Large intestine (tissue), 3 donors: Measurements from ENCODE around the gene CLDN4. TPM values are rescaled to one million over a fixed set of nuclear protein-coding genes. Genes with fewer than 3 reads are reported as not detected.
"Not testable (repeated sequence)": the region's sequence is repeated elsewhere in the genome, so short reads cannot be mapped to it uniquely, and the experiment has no call there.

ENCODE experiments used
- DNase-seq, 2 donors: peaks; one replicate each; pipeline versions ENCODE4 v3.0.0 to v3.0.0-alpha.2; 2013
- H3K27ac ChIP-seq: one replicate; pipeline ENCODE4 v1.5.1; 2013; ENCODE audit warnings: low read length
- H3K27me3 ChIP-seq: 2 replicates; pipeline ENCODE4 v1.6.1; 2013; ENCODE audit warnings: low read length; ENCODE audit not compliant: control insufficient read depth, insufficient read depth
- H3K36me3 ChIP-seq: 2 replicates; pipeline ENCODE4 v1.6.1; 2013; ENCODE audit warnings: low read length; ENCODE audit not compliant: control insufficient read depth, insufficient read depth
- H3K4me1 ChIP-seq: one replicate; pipeline ENCODE4 v1.6.1; 2013; ENCODE audit warnings: low read length; ENCODE audit not compliant: control insufficient read depth, insufficient read depth
- H3K4me3 ChIP-seq: one replicate; pipeline ENCODE4 v1.5.1; 2013; ENCODE audit warnings: low read length
- H3K9me3 ChIP-seq: one replicate; pipeline ENCODE4 v1.6.1; 2013; ENCODE audit warnings: mild to moderate bottlenecking, low read depth, low read length, moderate library complexity; ENCODE audit not compliant: control insufficient read depth
- WGBS: methylation state at CpG from one replicate; pipeline ENCODE4 v1.1.5; 2013; ENCODE audit warnings: low lambda C conversion rate; ENCODE audit not compliant: insufficient coverage; 5-methylcytosine and 5-hydroxymethylcytosine counted together
- polyA plus RNA-seq: library from polyadenylated mRNA; unstranded; fragments of 120-200 nt; gene quantifications from one replicate; pipeline ENCODE4 v1.2.1, GENCODE V29; 2013

The CLDN4 gene
- polyA plus RNA-seq, 1 donor: 395 TPM

DNA sequence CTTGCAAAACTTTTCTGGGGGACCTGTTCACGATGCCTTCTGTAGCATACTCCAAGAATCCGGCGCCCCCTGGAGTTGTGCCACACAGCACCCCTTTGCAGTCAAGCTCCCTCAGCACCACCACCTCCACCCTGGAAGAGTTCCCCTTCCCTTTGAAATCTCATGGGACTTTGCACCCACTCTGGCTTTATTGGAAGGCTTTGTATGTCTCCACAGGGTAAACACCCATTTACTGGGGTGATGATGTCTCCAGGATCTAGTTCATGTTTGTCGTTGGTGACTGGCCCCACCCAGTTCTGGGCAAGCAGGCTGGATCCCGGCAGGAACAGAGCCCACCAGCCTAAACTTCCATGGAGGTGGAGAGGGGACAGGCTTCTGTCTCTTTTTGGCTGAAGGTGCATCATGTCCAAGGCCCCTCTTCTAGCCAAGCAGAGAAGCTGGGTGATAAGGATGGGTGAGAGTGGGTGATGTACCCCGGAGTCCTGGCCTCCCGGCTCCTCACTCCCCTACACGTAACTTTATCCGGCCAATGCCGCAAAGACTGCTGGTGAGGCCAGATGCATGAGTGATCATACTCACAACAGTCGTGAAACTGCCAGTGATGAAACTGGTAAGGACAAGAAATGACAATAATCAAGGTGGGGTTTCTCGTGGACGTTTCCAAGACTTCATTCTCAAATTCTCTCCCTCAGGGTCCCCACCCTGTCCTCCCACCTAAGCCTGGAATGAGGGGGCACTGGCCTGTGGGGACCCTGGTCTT lies 695 bp upstream of the CLDN4 start:
- Histone ChIP-seq H3K4me3 (peak overlapping the region; percentile 95), H3K4me1 (peaks cover 47% of the 10 kb centered on the region)
- WGBS: no CpG with 5 or more reads among the region's 13 CpGs

GRCh38 chr7:73831584-73831833 lies 713 bp downstream of the CLDN4 start:
- H3K27me3 ChIP-seq: no peaks in the 10 kb centered on the region
- peak overlapping the region; percentile 95 for H3K4me3 ChIP-seq
- no CpG with 5 or more reads among the region's 16 CpGs for WGBS
- H3K27ac ChIP-seq: peak overlapping the region; percentile 100
- no peak for DNase-seq
- H3K36me3 ChIP-seq: no peaks in the 10 kb centered on the region
- peaks cover 38% of the 10 kb centered on the region for H3K4me1 ChIP-seq
- H3K9me3 ChIP-seq: peaks cover 13% of the 10 kb centered on the region

More for the DNA sequence above, 695 bp upstream of the CLDN4 start:
- peak; percentile 93 to 96 for DNase-seq
- Histone ChIP-seq H3K36me3 (no peaks in the 10 kb centered on the region), H3K9me3 (peaks cover 10% of the 10 kb centered on the region), H3K27ac (peak overlapping the region; percentile 100), H3K27me3 (no peaks in the 10 kb centered on the region)

DNA sequence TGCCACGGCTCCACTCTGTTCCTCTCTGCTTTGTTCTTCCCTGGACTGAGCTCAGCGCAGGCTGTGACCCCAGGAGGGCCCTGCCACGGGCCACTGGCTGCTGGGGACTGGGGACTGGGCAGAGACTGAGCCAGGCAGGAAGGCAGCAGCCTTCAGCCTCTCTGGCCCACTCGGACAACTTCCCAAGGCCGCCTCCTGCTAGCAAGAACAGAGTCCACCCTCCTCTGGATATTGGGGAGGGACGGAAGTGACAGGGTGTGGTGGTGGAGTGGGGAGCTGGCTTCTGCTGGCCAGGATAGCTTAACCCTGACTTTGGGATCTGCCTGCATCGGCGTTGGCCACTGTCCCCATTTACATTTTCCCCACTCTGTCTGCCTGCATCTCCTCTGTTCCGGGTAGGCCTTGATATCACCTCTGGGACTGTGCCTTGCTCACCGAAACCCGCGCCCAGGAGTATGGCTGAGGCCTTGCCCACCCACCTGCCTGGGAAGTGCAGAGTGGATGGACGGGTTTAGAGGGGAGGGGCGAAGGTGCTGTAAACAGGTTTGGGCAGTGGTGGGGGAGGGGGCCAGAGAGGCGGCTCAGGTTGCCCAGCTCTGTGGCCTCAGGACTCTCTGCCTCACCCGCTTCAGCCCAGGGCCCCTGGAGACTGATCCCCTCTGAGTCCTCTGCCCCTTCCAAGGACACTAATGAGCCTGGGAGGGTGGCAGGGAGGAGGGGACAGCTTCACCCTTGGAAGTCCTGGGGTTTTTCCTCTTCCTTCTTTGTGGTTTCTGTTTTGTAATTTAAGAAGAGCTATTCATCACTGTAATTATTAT lies 1.2 kb downstream of the CLDN4 start:
- Histone ChIP-seq H3K36me3 (no peaks in the 10 kb centered on the region), H3K9me3 (peaks cover 13% of the 10 kb centered on the region), H3K4me3 (peak overlapping the region; percentile 95), H3K27ac (peak overlapping the region; percentile 100), H3K4me1 (peaks cover 33% of the 10 kb centered on the region), H3K27me3 (no peaks in the 10 kb centered on the region)
- WGBS: no CpG with 5 or more reads among the region's 16 CpGs
- peak; percentile 74 to 85 for DNase-seq

DNA sequence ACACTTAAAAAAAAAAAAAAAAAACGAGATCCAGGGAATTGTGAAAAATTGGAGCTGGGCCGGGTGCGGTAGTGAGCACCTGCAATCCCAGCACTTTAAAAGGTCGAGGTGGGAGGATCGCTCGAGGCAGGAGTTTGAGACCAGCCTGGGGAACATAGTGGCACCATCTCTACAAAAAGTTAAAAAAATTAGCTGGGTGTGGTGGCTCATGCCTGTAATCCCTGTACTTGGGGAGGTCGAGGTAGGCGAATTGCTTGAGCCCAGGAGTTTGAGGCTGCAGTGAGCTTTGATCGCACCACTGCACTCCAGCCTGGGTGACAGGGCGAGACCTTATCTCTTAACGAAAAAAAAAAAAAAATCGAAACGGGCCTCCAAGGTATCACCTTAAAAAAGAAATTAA lies 2.0 kb downstream of the CLDN4 start:
- WGBS: 20% methylated on average over 2 of the region's 13 CpGs
- H3K27ac ChIP-seq: peak overlapping the region; percentile 100
- peak overlapping the region; percentile 95 for H3K4me3 ChIP-seq
- H3K9me3 ChIP-seq: peaks cover 13% of the 10 kb centered on the region
- peaks cover 26% of the 10 kb centered on the region for H3K4me1 ChIP-seq
- DNase-seq: no peak
- H3K27me3 ChIP-seq: no peaks in the 10 kb centered on the region
- H3K36me3 ChIP-seq: no peaks in the 10 kb centered on the region

DNA sequence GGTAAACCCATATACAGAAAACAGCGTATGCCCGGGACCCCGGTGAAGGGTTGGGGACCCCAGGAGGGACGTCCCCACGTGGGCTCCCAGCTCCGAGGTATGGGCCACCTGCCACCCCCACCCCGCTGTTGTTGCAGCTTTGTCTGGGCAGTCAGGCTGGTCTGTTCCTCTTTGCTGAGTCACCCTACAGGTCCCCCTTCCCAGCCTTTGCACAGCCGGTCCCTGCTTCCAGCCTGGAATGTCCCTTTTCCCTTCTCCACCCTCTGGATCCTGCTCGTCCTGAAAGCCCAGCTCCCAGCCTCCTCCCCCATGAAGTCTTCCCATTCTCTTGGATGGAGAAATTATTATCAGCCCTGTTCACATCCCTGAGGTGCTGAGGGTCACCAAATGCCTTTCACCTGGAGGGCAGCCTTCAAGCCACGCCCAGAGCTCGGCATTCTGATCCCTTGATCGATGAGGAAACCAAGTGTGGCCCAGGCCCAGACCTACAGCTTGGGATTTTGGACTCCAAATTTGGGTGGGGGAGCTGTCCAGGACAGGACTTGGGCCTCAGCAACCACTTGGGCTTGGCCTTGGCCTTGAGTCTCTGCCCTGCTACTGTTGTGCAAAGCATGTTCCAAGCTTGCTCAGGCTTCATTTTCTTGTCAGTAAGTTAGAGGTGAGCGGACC lies 2.6 kb downstream of the CLDN4 start:
- WGBS: 80% methylated on average over 1 of the region's 13 CpGs
- DNase-seq: peak; percentile 78 to 88
- H3K27ac ChIP-seq: peak overlapping the region; percentile 100
- H3K9me3 ChIP-seq: peaks cover 13% of the 10 kb centered on the region
- peak overlapping the region; percentile 95 for H3K4me3 ChIP-seq
- peaks cover 25% of the 10 kb centered on the region for H3K4me1 ChIP-seq
- H3K27me3 ChIP-seq: no peaks in the 10 kb centered on the region
- no peaks in the 10 kb centered on the region for H3K36me3 ChIP-seq

GRCh38 chr7:73834626-73835191 lies 3.9 kb downstream of the CLDN4 start:
- Histone ChIP-seq H3K27me3 (no peaks in the 10 kb centered on the region), H3K9me3 (peaks cover 13% of the 10 kb centered on the region), H3K27ac (no peak overlapping the region), H3K36me3 (no peaks in the 10 kb centered on the region), H3K4me1 (peaks cover 12% of the 10 kb centered on the region), H3K4me3 (no peak overlapping the region)
- no CpG with 5 or more reads among the region's 11 CpGs for whole genome bisulfite sequencing
- DNase-seq: no peak

GRCh38 chr7:73837167-73837566 lies 6.4 kb downstream of the CLDN4 start:
- not testable (repeated sequence) for H3K4me3 ChIP-seq, H3K27me3 ChIP-seq

GRCh38 chr7:73838642-73839041 lies 7.8 kb downstream of the CLDN4 start:
- H3K36me3 ChIP-seq: no peaks in the 10 kb centered on the region
- DNase-seq: no peak
- WGBS: no CpG with 5 or more reads among the region's 6 CpGs
- H3K4me1 ChIP-seq: peaks cover 12% of the 10 kb centered on the region
- no peak overlapping the region for H3K27ac ChIP-seq
- peaks cover 13% of the 10 kb centered on the region for H3K9me3 ChIP-seq
- H3K27me3 ChIP-seq: no peaks in the 10 kb centered on the region
- H3K4me3 ChIP-seq: no peak overlapping the region

More at GRCh38 chr7:73837167-73837566, 6.4 kb downstream of the CLDN4 start:
- not testable (repeated sequence) for H3K27ac ChIP-seq, H3K36me3 ChIP-seq, DNase-seq
- Histone ChIP-seq H3K9me3 (peaks cover 13% of the 10 kb centered on the region), H3K4me1 (peaks cover 11% of the 10 kb centered on the region)

DNA sequence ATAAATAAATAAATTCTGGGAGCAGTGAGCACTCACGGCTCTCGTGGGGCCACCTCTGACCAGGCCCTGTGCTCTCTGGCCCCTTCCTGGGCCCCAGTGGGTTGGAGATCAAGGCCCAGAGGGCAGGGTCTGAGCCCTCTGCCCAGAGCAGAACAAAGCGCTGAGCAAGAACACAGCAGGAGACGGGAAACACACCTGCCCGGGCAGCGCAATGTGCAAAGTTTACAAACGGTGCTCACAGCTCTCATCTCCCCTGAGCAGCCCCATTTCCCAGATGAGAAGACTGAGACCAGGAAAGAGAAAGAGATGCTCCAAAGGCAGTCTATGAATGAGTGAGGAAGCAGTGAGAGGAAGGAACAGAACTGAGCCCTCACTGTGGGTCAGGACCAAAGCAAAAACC lies 8.5 kb downstream of the CLDN4 start:
- no peaks in the 10 kb centered on the region for H3K36me3 ChIP-seq
- no peak overlapping the region for H3K4me3 ChIP-seq
- no peaks in the 10 kb centered on the region for H3K27me3 ChIP-seq
- H3K4me1 ChIP-seq: peaks cover 10% of the 10 kb centered on the region
- no peak overlapping the region for H3K27ac ChIP-seq
- DNase-seq: no peak
- H3K9me3 ChIP-seq: peaks cover 10% of the 10 kb centered on the region
- WGBS: no CpG with 5 or more reads among the region's 7 CpGs
